ENCODE measurements around the gene MYPOP. TPM values are rescaled to one million over a fixed set of nuclear protein-coding genes. Genes with fewer than 3 reads are reported as not detected.

The MYPOP gene
- total and polyA plus RNA-seq, 2 of the 13 experiments (the other 11 are each of a cell fraction or from before 2014, with no cell fraction given): 2.3 to 2.7 TPM

DNA sequence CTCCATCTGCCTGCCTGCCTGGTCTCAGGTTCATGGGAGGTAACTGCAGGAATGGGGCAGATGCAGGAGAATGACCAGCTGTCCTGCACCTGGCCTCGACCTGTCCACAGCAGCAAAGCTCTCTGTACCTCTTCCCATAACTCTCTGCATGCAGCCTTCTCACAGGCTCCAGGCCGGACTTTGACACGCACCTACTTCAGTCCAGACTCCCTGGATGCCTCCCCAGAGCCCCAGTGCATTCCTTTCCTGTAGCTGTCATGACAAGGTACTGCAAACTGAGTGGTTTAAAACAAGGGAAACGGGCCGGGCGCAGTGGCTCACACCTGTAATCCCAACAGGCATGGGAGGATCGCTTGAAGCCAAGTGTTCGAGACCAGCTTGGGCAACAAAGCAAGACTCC lies 8.9 kb upstream of the MYPOP start (continued):
- TF ChIP-seq IKZF4 (CRISPR knock-in tag; IDR thresholded peaks at IDR 0.05; ENCODE audit: borderline replicate concordance, low read depth, not compliant biosample characterization): no peak
- TF ChIP-seq ATF7-NPFF (CRISPR knock-in tag; IDR thresholded peaks at IDR 0.05; ENCODE audit: low read depth): 0 out of 2 replicates have a peak, but pooled peaks have one; percentile 48
- TF ChIP-seq ZNF296 (CRISPR knock-in tag; conservative IDR thresholded peaks at IDR 0.05): no peak
- no peak for TF ChIP-seq HNRNPUL1 (IDR thresholded peaks at IDR 0.05; ENCODE audit: low read depth, low read length)
- no peak for TF ChIP-seq POLR2A (IDR thresholded peaks at IDR 0.05; ENCODE audit: insufficient read depth in 1 of 2, low read depth in 2 of 2, low read length in 2 of 2)
- no peak for TF ChIP-seq TGIF2 (CRISPR knock-in tag; IDR thresholded peaks at IDR 0.05)
- no peak for TF ChIP-seq ZNF782 (CRISPR knock-in tag; IDR thresholded peaks at IDR 0.05; ENCODE audit: borderline replicate concordance)
- no peak for TF ChIP-seq CHCHD3 (CRISPR knock-in tag; IDR thresholded peaks at IDR 0.05)
- TF ChIP-seq, protein P1, sequence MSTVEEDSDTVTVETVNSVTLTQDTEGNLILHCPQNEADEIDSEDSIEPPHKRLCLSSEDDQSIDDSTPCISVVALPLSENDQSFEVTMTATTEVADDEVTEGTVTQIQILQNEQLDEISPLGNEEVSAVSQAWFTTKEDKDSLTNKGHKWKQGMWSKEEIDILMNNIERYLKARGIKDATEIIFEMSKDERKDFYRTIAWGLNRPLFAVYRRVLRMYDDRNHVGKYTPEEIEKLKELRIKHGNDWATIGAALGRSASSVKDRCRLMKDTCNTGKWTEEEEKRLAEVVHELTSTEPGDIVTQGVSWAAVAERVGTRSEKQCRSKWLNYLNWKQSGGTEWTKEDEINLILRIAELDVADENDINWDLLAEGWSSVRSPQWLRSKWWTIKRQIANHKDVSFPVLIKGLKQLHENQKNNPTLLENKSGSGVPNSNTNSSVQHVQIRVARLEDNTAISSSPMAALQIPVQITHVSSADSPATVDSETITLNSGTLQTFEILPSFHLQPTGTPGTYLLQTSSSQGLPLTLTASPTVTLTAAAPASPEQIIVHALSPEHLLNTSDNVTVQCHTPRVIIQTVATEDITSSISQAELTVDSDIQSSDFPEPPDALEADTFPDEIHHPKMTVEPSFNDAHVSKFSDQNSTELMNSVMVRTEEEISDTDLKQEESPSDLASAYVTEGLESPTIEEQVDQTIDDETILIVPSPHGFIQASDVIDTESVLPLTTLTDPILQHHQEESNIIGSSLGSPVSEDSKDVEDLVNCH (CRISPR knock-in tag; IDR thresholded peaks at IDR 0.05): no peak
- peak; percentile 19 for TF ChIP-seq SKI (IDR thresholded peaks at IDR 0.05; ENCODE audit: partially characterized antibody)
- no peak for TF ChIP-seq HMG20A (CRISPR knock-in tag; IDR thresholded peaks at IDR 0.05; ENCODE audit: borderline replicate concordance)
- TF ChIP-seq RERE (CRISPR knock-in tag; IDR thresholded peaks at IDR 0.05; ENCODE audit: low read depth): no peak
- no peak for TF ChIP-seq CSRNP1 (CRISPR knock-in tag; IDR thresholded peaks at IDR 0.05)
- peak; percentile 65 for TF ChIP-seq HNF4G (IDR thresholded peaks at IDR 0.05; ENCODE audit: borderline replicate concordance, low read depth, low read length)
- TF ChIP-seq HNF4G (CRISPR knock-in tag; IDR thresholded peaks at IDR 0.05; ENCODE audit: borderline replicate concordance, low read depth): no peak
- TF ChIP-seq TRIM24 (CRISPR knock-in tag; IDR thresholded peaks at IDR 0.05): no peak
- TF ChIP-seq ZNF710 (CRISPR knock-in tag; IDR thresholded peaks at IDR 0.05; ENCODE audit: borderline replicate concordance): 0 out of 2 replicates have a peak, but pooled peaks have one; percentile 24
- TF ChIP-seq SNAPC5 (CRISPR knock-in tag; IDR thresholded peaks at IDR 0.05; ENCODE audit: borderline replicate concordance): no peak
- TF ChIP-seq ZNF629 (CRISPR knock-in tag; conservative IDR thresholded peaks at IDR 0.05): peak; percentile 38; the same call in 1 of the 2 replicates
